ENCODE measurements around the gene CD160.

DNA sequence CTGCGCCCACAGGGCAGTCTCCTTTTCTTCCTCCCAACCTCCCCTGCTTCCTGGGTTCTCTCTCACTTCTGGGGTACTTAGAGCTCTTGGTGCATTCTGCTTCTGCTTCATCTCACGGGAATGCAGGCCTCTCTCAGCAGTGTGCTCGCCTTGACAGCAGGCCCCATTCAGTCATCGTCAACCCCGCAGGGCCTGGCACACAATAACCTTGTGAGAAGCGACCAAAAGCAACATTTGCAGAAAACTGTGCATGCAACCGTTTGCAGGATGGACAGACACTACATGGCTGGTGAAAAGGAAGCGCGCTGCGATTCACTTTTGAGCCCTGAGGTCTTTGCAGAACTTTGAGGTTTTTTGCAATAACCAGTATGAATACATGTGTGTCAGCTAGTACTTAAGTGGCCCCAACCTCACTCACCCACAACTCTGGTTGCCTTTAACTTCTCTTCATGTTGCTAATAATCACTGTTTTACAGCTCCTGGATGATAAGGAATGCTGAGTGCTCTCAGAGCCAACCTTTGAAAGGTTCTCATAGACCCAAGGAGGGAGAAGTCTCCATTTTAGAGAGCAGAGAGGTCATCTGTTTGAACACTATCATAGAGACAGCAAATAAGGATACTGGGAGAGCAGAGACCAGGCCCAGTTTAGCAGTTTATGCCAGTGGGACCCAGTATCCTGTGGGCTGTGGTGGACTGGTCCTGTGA, 2.5 kb upstream of the CD160 start:
- TF ChIP-seq, protein P1, sequence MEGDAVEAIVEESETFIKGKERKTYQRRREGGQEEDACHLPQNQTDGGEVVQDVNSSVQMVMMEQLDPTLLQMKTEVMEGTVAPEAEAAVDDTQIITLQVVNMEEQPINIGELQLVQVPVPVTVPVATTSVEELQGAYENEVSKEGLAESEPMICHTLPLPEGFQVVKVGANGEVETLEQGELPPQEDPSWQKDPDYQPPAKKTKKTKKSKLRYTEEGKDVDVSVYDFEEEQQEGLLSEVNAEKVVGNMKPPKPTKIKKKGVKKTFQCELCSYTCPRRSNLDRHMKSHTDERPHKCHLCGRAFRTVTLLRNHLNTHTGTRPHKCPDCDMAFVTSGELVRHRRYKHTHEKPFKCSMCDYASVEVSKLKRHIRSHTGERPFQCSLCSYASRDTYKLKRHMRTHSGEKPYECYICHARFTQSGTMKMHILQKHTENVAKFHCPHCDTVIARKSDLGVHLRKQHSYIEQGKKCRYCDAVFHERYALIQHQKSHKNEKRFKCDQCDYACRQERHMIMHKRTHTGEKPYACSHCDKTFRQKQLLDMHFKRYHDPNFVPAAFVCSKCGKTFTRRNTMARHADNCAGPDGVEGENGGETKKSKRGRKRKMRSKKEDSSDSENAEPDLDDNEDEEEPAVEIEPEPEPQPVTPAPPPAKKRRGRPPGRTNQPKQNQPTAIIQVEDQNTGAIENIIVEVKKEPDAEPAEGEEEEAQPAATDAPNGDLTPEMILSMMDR (IDR thresholded peaks at IDR 0.05) = no peak
- no peak for TF ChIP-seq ZFX (IDR thresholded peaks at IDR 0.05; ENCODE audit: borderline replicate concordance)

All from 22Rv1 (cell line).